Panc1 (cell line): ENCODE data around the gene LRRC27. TPM values are rescaled to one million over a fixed set of nuclear protein-coding genes. Genes with fewer than 3 reads are reported as not detected.

Experiments
- ATAC-seq: fragments of 200-7000 bp; cut with Tn5 transposase; 2 replicates; pipeline ENCODE4 v1.9.1; 2020; ENCODE audit warnings: mild to moderate bottlenecking, moderate library complexity
- BruUV-seq: library from RNA; stranded (reverse); fragments of 400-500 nt; replicated peaks from 2 replicates; lab custom pipeline; 2021; lab: Mats Ljungman, UMichigan
- CTCF ChIA-PET: fragments of 300-600 bp; sonication (Branson Sonifier 250); formaldehyde crosslinking; loops from one replicate; lab custom pipeline; 2022; ENCODE audit warnings: antibody characterized with exemption; lab: Charles Lee
- POLR2A ChIA-PET: fragments of 300-600 bp; sonication (Branson Sonifier 250); formaldehyde crosslinking; loops from one replicate; lab custom pipeline; 2022; ENCODE audit warnings: antibody characterized with exemption; lab: Charles Lee
- DNase-seq: peaks from one replicate; pipeline ENCODE4 v3.0.0-alpha.2; 2010; ENCODE audit warnings: low read depth, low spot score
- H3K27ac ChIP-seq: 2 replicates; pipeline ENCODE4 v1.5.1; 2011; ENCODE audit warnings: mild to moderate bottlenecking, low read length, inconsistent platforms
- H3K27me3 ChIP-seq: fragments of 200-500 bp; sonication (Bioruptor generic); 2 replicates; pipeline ENCODE4 v1.6.0; 2014; ENCODE audit warnings: low read length, inconsistent platforms; ENCODE audit not compliant: control insufficient read depth, insufficient read depth
- H3K36me3 ChIP-seq: fragments of 200-500 bp; sonication (Bioruptor generic); 2 replicates; pipeline ENCODE4 v1.5.1; 2014; ENCODE audit warnings: inconsistent platforms, mild to moderate bottlenecking, low read length, moderate library complexity; ENCODE audit not compliant: control insufficient read depth, insufficient read depth
- H3K4me1 ChIP-seq: 2 replicates; pipeline ENCODE4 v1.5.1; 2011; ENCODE audit warnings: inconsistent platforms, mild to moderate bottlenecking, low read length, moderate library complexity; ENCODE audit not compliant: control insufficient read depth, insufficient read depth
- H3K4me3 ChIP-seq, 2 experiments: 2 replicates each; pipeline ENCODE4 v1.5.1; 2011 to 2012; ENCODE audit warnings: low read depth in 2 of 2, low read length in 2 of 2, mild to moderate bottlenecking in 2 of 2, inconsistent platforms in 1 of 2, moderate library complexity in 1 of 2
- H3K9me3 ChIP-seq: fragments of 200-500 bp; sonication (Bioruptor generic); 2 replicates; pipeline ENCODE4 v1.5.1; 2014; ENCODE audit warnings: low read depth, mild to moderate bottlenecking, inconsistent platforms, low read length, moderate library complexity; ENCODE audit not compliant: control insufficient read depth, insufficient read depth
- POLR2AphosphoS5 ChIP-seq: IDR thresholded peaks from 2 replicates; pipeline ENCODE4 v1.6.1; 2012; ENCODE audit warnings: mild to moderate bottlenecking, low read depth, low read length, moderate library complexity
- SIN3A ChIP-seq: IDR thresholded peaks from 2 replicates; pipeline ENCODE4 v1.6.1; 2012; ENCODE audit warnings: low read depth, mild to moderate bottlenecking, low read length, moderate library complexity, borderline replicate concordance; ENCODE audit not compliant: insufficient read depth
- TCF7L2 ChIP-seq: IDR thresholded peaks from 2 replicates; pipeline ENCODE4 v1.6.1; 2011; ENCODE audit warnings: mild to moderate bottlenecking, low read depth, low read length, inconsistent platforms
- in situ Hi-C: cut with HindIII; loops from 2 replicates; pipeline ENCODE4 v1.10.0; 2016; ENCODE audit warnings: low sequenced_read_pairs, low pct_unique_long_range_greater_than_20kb
- intact Hi-C: fragments of 100-400 bp; cut with micrococcal nuclease; formaldehyde crosslinking; loops from one replicate; pipeline ENCODE4 v1.10.0; 2022; ENCODE audit not compliant: unreplicated experiment
- total RNA-seq: library from RNA; stranded (reverse); gene quantifications from one replicate; pipeline ENCODE4 v1.2.1, GENCODE V29; 2021; ENCODE audit not compliant: unreplicated experiment
- TF ChIP-seq, protein P1 (sequence below), 2 experiments: IDR thresholded peaks; 2 replicates each; pipeline ENCODE4 v1.6.1; 2011 to 2012; ENCODE audit warnings: low read depth in 2 of 2, control low read depth in 1 of 2, low read length in 1 of 2, mild to moderate bottlenecking in 1 of 2, moderate library complexity in 1 of 2; ENCODE audit not compliant: insufficient read depth in 1 of 2
- TF ChIP-seq, protein P2 (sequence below): fragments of 450-650 bp; IDR thresholded peaks from 2 replicates; pipeline ENCODE4 v1.5.1; 2017; ENCODE audit warnings: mild to moderate bottlenecking

The LRRC27 gene
- total RNA-seq, 1 experiment from 2014 or later, result 15.7 TPM

- no peaks in the 10 kb centered on the region for H3K9me3 ChIP-seq
- intact Hi-C loops (no loop called here), in situ Hi-C loops (no loop called here)
- TF ChIP-seq, protein P1, sequence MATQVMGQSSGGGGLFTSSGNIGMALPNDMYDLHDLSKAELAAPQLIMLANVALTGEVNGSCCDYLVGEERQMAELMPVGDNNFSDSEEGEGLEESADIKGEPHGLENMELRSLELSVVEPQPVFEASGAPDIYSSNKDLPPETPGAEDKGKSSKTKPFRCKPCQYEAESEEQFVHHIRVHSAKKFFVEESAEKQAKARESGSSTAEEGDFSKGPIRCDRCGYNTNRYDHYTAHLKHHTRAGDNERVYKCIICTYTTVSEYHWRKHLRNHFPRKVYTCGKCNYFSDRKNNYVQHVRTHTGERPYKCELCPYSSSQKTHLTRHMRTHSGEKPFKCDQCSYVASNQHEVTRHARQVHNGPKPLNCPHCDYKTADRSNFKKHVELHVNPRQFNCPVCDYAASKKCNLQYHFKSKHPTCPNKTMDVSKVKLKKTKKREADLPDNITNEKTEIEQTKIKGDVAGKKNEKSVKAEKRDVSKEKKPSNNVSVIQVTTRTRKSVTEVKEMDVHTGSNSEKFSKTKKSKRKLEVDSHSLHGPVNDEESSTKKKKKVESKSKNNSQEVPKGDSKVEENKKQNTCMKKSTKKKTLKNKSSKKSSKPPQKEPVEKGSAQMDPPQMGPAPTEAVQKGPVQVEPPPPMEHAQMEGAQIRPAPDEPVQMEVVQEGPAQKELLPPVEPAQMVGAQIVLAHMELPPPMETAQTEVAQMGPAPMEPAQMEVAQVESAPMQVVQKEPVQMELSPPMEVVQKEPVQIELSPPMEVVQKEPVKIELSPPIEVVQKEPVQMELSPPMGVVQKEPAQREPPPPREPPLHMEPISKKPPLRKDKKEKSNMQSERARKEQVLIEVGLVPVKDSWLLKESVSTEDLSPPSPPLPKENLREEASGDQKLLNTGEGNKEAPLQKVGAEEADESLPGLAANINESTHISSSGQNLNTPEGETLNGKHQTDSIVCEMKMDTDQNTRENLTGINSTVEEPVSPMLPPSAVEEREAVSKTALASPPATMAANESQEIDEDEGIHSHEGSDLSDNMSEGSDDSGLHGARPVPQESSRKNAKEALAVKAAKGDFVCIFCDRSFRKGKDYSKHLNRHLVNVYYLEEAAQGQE (IDR thresholded peaks at IDR 0.05; ENCODE audit: insufficient read depth in 1 of 2, low read depth in 2 of 2, low read length in 1 of 2), result no peak
- TF ChIP-seq TCF7L2, result no peak
- TF ChIP-seq SIN3A, result no peak
- no peak for TF ChIP-seq POLR2AphosphoS5
- TF ChIP-seq, protein P2, sequence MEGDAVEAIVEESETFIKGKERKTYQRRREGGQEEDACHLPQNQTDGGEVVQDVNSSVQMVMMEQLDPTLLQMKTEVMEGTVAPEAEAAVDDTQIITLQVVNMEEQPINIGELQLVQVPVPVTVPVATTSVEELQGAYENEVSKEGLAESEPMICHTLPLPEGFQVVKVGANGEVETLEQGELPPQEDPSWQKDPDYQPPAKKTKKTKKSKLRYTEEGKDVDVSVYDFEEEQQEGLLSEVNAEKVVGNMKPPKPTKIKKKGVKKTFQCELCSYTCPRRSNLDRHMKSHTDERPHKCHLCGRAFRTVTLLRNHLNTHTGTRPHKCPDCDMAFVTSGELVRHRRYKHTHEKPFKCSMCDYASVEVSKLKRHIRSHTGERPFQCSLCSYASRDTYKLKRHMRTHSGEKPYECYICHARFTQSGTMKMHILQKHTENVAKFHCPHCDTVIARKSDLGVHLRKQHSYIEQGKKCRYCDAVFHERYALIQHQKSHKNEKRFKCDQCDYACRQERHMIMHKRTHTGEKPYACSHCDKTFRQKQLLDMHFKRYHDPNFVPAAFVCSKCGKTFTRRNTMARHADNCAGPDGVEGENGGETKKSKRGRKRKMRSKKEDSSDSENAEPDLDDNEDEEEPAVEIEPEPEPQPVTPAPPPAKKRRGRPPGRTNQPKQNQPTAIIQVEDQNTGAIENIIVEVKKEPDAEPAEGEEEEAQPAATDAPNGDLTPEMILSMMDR, result no peak
- ChIA-PET POLR2A (no interaction called here), CTCF (no interaction called here)
- no peaks in the 10 kb centered on the region for H3K36me3 ChIP-seq
- peak overlapping the region; percentile 63 to 81 for H3K4me3 ChIP-seq
- H3K27ac ChIP-seq, result peak overlapping the region; percentile 93
- ATAC-seq, result peak; percentile 27; the same call in 1 of the 2 replicates
- TSS peak; percentile 85 for BruUV-seq
- no peak for DNase-seq
- no peaks in the 10 kb centered on the region for H3K27me3 ChIP-seq
- peaks cover 51% of the 10 kb centered on the region for H3K4me1 ChIP-seq
Measured at GRCh38 chr10:132397671-132398565, 65.9 kb downstream of the LRRC27 start.

GRCh38 chr10:132398566-132398991, 66.6 kb downstream of the LRRC27 start:
- ATAC-seq, result no peak
- Histone ChIP-seq H3K27me3 (no peaks in the 10 kb centered on the region), H3K9me3 (no peaks in the 10 kb centered on the region), H3K4me3 (peak overlapping the region; percentile 63 to 81), H3K4me1 (peaks cover 51% of the 10 kb centered on the region), H3K27ac (peak overlapping the region; percentile 93), H3K36me3 (no peaks in the 10 kb centered on the region)
- POLR2A ChIA-PET, result no interaction called here
- intact Hi-C loops, result no loop called here
- DNase-seq, result no peak
- in situ Hi-C loops, result no loop called here
- TF ChIP-seq, protein P1 (IDR thresholded peaks at IDR 0.05; ENCODE audit: insufficient read depth in 1 of 2, low read depth in 2 of 2, low read length in 1 of 2), result no peak
- TF ChIP-seq POLR2AphosphoS5, result no peak
- no peak for TF ChIP-seq TCF7L2
- TF ChIP-seq, protein P2, result no peak
- no peak for TF ChIP-seq SIN3A
- CTCF ChIA-PET, result no interaction called here
- no TSS peak for BruUV-seq
